Measurements from ENCODE around the gene ANXA2.

The ANXA2 gene

DNA sequence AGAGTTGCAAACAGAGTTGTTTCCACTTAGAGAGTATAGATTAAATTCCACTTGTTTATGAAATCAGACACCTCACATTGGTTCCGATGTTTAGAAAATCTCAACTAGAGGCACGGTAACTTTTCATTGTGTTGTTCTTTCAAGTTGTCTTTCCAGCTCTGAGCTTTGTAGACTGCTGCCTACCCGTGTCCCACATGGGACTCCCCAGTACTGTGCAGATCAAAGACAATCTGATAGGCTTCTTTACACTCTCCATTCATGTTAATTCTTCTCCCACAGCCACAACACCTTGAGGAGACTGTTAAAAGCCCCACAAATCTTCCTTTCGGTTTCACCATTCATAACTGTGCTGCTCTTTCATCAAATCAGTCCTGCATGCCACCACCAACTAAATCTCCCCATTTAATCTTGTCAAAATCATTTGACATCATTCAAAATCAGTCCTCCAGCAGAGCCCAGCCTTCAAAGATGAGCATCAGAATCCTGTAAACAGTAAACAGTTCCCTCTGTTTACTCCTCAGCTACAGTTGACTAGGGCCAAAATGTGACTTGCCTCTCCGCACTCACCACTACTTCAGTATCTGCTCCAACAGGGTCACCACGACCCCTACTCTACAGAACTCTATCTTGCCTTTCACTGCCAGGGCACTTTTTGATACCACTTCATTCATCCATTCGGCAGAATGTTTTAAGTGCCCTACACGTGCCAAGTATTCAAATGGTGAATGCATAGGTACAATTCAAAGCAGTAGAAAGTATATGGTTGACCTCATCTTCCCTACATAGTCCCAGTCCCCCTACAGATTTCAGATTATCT lies 8.3 kb downstream of the ANXA2 start:
- DNase-seq (ENCODE audit: low read depth): no peak

DNA sequence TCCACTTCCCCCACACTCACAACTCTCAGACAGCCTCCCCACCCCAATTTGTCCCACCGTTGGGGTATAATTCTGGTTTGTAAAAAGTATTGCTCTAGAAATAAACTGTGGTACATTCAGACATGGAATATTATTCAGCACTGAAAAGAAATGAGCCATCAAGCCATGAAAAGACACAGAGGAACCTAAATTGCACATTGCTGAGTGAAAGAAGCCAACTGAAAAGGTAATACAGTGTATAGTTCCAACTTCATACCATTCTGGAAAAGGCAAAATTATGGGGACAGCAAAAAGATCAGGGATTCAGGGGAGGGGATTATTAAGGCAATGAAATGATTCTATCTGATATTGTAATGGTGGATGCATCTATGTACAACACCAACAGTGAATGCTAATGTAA lies 10.5 kb downstream of the ANXA2 start:
- no peak for DNase-seq (ENCODE audit: low read depth)

DNA sequence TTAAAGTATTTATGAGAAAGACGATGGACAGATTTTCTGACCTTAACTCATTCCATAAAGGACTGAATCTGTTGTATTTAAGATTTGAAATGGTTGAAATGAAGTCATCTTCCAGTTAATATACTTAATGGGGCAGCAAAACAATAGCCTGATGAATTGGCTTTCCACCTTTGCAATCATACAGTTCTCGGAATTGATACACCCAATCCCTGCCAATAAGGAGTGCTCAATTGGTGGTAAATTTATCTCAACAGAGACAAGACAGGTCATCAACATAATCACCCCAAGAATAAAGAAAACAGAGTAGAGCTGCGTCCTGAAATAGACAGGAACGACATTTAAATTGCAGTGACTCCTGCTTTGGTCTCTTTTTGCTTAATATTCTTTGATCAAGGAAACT lies 11.2 kb downstream of the ANXA2 start:
- no peak for DNase-seq (ENCODE audit: low read depth)

DNA sequence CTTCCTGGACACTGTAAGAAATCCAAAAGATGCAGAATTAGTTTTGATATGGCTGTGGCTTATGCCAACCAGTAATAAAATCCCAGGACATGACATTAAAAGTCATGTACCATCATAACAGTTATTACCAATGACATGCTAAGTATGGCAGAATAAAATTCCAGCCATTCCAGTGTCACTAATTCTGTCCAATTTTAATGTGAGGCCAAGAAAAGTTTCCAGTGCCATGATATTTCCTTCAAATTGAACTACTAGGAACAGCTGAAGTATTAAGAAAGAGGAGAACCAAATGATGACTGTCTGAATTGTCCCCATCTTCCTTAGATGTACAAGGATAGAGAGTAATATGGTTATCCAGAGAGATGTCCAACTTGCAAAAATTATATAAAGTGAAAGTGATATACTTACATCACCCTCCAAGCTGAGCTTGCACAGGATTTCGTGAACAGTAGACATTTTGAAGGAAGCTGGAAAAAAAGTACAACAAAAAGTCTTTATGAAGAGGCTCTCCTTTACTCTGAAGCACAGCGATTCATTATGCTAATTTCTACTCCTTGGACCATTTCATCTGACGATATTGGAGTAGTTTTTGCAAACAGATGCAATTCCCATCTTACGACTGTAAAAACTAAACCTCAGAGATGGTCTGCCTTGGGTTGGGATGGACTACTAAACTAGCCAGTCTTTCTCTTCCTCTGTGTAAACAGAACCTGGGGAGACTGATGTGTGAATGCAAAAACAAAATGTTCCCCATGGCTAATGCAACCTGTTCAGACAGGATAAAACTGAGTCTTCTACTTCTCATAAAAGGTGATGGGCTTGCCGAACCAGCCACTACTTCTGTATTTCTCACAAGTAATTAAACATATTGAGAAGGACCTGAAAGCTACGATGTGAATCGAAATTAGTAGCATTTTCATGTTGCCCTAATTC lies 11.9 kb downstream of the ANXA2 start:
- no peak for DNase-seq (ENCODE audit: low read depth)

GRCh38 chr15:60384526-60385126 lies 13.2 kb downstream of the ANXA2 start:
- DNase-seq (ENCODE audit: low read depth): no peak

GRCh38 chr15:60384053-60384452 lies 13.7 kb downstream of the ANXA2 start:
- no peak for DNase-seq (ENCODE audit: low read depth)

GRCh38 chr15:60382773-60383674 lies 14.8 kb downstream of the ANXA2 start:
- no peak for DNase-seq (ENCODE audit: low read depth)

GRCh38 chr15:60381148-60381788 lies 16.5 kb downstream of the ANXA2 start:
- no peak for DNase-seq (ENCODE audit: low read depth)

- no peak for DNase-seq (ENCODE audit: low read depth)
These were observed 18.1 kb downstream of the ANXA2 start for GRCh38 chr15:60379525-60380274.

DNA sequence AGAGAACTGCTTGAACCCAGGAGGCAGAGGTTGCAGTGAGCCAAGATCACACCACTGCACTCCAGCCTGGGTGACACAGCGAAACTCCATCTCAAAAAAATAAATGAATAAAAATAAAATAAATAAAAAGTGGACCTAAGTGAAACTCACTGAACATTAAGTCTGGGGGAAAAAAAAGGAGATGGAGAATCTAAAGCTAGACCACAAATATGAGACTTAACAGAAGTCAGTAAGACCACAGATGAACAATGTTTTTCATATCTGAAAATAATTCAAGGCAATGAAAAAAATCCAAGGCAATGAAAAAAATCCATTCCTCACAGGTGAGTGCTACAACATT lies 18.6 kb downstream of the ANXA2 start:
- DNase-seq (ENCODE audit: low read depth): no peak

- no peak for DNase-seq (ENCODE audit: low read depth)
These were observed 21.1 kb downstream of the ANXA2 start for GRCh38 chr15:60376677-60377095.

DNA sequence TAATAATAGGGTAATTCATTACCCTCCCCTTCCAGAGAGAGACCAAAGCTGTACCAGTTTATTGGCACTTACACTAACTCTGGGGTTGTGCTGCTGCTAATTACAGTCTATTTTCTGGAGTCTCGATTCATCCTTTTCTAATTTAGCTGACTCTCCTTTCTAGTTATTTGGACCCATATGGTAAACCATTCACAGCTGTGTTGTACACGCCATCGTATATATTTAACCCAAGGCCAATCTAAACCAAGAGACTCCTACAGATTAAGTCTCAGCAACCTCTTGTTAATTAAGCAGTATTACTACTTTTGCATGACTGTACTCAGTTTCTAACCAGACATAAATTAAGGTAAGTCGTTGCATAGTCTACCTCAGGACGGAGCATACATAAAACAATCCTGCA lies 22.5 kb downstream of the ANXA2 start:
- DNase-seq (ENCODE audit: low read depth): no peak

GRCh38 chr15:60374628-60375081 lies 23.1 kb downstream of the ANXA2 start:
- no peak for DNase-seq (ENCODE audit: low read depth)

GRCh38 chr15:60374209-60374608 lies 23.6 kb downstream of the ANXA2 start:
- no peak for DNase-seq (ENCODE audit: low read depth)

- no peak for DNase-seq (ENCODE audit: low read depth)
These were observed 24.0 kb downstream of the ANXA2 start for GRCh38 chr15:60373745-60374144.

GRCh38 chr15:60373327-60373726 lies 24.5 kb downstream of the ANXA2 start:
- no peak for DNase-seq (ENCODE audit: low read depth)

DNA sequence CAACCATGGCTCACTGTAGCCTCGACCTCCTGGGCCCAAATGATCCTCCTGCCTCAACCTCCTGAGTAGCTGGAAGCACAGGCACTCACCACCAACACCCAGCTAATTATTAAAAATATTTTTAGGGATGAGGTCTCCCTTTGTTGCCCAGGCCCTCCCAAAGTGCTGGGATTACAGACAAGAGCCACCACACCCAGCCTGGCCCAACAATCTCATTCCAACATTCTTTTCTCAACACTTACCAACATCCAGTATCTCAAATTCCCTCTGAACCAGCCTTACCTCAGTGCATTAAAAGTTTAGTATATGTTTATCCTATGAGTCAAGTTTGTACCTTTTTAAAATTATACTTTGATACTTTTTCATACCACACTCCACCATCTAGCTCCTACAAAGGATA lies 25.0 kb downstream of the ANXA2 start:
- no peak for DNase-seq (ENCODE audit: low read depth)

DNA sequence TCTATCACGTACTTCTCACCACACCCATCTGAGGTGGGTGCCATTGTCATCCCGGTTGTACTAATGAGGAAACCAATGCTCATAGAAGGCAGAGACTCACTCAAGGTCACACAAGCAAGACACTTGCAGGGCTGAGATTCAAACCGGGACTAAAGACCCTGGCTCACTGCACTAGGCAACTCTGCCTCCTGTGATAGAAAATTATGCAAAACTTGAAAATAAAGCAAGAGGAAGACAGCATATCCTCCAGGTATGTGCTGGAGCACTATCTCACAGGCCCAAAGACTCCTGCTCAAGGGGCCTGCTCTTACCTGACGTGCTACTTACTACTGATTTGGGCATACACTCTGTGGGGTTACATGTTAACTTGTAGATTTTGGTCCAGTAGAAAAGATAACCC lies 25.6 kb downstream of the ANXA2 start:
- DNase-seq (ENCODE audit: low read depth): no peak

DNA sequence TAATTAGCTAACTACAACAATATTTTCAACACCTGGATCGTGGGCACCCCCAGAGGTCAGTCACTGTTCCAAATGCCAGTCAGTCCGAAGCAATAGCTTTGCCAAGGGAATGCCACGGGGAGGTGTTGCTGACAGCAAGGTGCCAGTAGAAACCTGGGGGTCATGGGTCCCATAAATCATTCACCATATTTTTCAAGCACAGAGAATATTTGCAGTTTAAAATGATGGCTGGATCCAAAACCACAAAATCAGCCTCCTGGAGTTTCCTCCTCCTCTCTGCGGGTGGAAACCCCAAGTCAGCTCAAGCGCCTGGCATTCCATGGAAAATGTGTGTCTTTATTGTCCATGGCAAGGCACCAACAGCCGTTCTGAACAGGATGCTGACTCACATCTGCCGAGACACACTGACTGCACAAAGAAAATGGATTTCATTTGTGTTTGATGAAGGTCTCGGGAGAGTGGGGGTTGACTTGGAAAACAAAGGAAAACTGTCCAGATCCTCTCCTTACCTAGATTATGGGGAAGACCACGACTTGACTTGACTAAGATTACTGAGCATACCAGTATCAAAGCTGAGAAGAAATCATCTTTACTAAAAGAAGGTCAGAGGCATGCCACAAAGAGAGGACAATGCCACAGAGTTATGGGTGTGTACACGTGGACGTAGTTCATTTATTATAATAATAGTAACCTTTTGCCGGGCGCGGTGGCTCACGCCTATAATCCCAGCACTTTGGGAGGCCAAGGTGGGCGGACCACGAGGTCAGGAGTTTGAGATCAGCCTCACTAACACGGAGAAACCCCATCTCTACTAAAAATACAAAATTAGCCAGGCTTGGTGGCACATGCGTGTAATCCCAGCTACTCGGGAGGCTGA lies 26.4 kb downstream of the ANXA2 start:
- DNase-seq (ENCODE audit: low read depth): no peak

DNA sequence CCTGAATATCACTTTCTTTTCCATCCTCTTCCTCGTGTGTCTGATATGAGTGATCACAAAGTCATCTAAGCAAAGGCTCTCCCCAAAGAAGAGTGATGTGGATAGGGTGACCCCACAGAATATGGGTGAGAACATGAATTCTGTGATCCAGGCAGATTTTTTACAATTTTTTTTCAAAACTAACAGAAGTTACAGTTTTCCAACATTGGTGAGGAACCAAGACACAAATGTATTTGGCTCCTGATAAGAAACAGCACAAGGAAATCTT lies 27.0 kb downstream of the ANXA2 start:
- no peak for DNase-seq (ENCODE audit: low read depth)
